Measurements from ENCODE around the gene BSN.

The BSN gene

DNA sequence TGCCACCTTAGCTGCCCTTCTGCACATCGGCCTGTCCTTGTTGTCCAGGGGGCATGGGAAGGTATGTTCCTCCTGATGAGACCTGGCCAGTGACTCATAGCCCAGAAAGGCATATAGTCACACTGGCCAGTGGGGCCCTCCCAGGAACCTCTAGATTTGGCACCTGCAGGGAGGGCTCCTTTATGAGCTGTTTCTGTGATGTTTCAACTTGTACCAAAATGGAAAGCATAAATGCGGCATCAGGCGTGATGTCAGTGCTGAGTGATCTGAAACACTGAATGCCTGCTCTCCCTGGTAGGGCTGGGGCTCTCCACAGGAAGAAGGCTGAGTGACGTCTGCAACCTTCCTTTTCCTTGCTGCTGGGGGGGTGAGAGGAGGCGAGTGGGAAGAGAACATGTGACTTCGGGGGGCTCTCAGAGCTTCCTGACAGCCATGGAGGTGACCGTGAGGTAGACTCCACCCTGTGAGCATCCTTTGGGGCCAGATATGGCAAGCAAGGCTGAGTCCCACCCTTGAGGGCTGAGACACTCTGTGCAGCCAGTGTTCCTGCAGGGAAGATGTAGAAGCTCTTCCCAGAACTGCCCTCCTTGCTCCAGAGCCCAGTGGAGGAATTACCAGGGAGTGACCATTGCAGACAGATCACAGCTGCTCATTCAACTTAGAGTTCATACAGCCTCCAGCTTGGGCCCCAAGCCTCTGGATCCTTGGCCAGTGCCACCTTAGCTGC, 82.8 kb downstream of the BSN start:
- H3K79me2 ChIP-seq (ENCODE audit: insufficient read depth, low read length) = no peaks in the 10 kb centered on the region
- no peak overlapping the region for H2AFZ ChIP-seq (ENCODE audit: low read depth, low read length, severe bottlenecking)
- H3K27ac ChIP-seq (ENCODE audit: low read depth, low read length) = no peak overlapping the region
- no peaks in the 10 kb centered on the region for H3K9me2 ChIP-seq (replicated peaks; ENCODE audit: insufficient read depth, low read length)
- no peaks in the 10 kb centered on the region for H4K20me1 ChIP-seq (ENCODE audit: low read depth, low read length)
- H3K9me3 ChIP-seq (ENCODE audit: insufficient read depth, low read length) = no peaks in the 10 kb centered on the region
- H3K4me3 ChIP-seq (ENCODE audit: insufficient read depth, low read length, poor library complexity, severe bottlenecking) = no peak overlapping the region
- no peak overlapping the region for H3K9ac ChIP-seq (ENCODE audit: low read length)
- H3K27me3 ChIP-seq (ENCODE audit: low read length) = no peaks in the 10 kb centered on the region
- H3F3A ChIP-seq (ENCODE audit: insufficient read depth) = no peaks in the 10 kb centered on the region
- no peak overlapping the region for H3K4me2 ChIP-seq (ENCODE audit: low read depth, low read length, poor library complexity, severe bottlenecking)
- TF ChIP-seq EZH2phosphoT487 (conservative IDR thresholded peaks at IDR 0.05; ENCODE audit: low read length) (no peak), CTCF (IDR thresholded peaks at IDR 0.05; ENCODE audit: insufficient read depth, low read length, poor library complexity, severe bottlenecking) (no peak)
- H3K36me3 ChIP-seq (ENCODE audit: low read length) = no peaks in the 10 kb centered on the region

- H3K9me3 ChIP-seq (ENCODE audit: insufficient read depth, low read length) = no peaks in the 10 kb centered on the region
- no peak overlapping the region for H3K27ac ChIP-seq (ENCODE audit: low read depth, low read length)
- H3K79me2 ChIP-seq (ENCODE audit: insufficient read depth, low read length) = no peaks in the 10 kb centered on the region
- TF ChIP-seq EZH2phosphoT487 (conservative IDR thresholded peaks at IDR 0.05; ENCODE audit: low read length) (no peak), CTCF (IDR thresholded peaks at IDR 0.05; ENCODE audit: insufficient read depth, low read length, poor library complexity, severe bottlenecking) (no peak)
- H3K27me3 ChIP-seq (ENCODE audit: low read length) = no peaks in the 10 kb centered on the region
- no peak overlapping the region for H3K4me3 ChIP-seq (ENCODE audit: insufficient read depth, low read length, poor library complexity, severe bottlenecking)
- H3F3A ChIP-seq (ENCODE audit: insufficient read depth) = no peaks in the 10 kb centered on the region
- no peaks in the 10 kb centered on the region for H3K9me2 ChIP-seq (replicated peaks; ENCODE audit: insufficient read depth, low read length)
- H4K20me1 ChIP-seq (ENCODE audit: low read depth, low read length) = no peaks in the 10 kb centered on the region
- no peaks in the 10 kb centered on the region for H3K36me3 ChIP-seq (ENCODE audit: low read length)
- H3K4me2 ChIP-seq (ENCODE audit: low read depth, low read length, poor library complexity, severe bottlenecking) = no peak overlapping the region
- H2AFZ ChIP-seq (ENCODE audit: low read depth, low read length, severe bottlenecking) = no peak overlapping the region
- H3K9ac ChIP-seq (ENCODE audit: low read length) = no peak overlapping the region
Measured at GRCh38 chr3:49638445-49638844, 84.2 kb downstream of the BSN start.

DNA sequence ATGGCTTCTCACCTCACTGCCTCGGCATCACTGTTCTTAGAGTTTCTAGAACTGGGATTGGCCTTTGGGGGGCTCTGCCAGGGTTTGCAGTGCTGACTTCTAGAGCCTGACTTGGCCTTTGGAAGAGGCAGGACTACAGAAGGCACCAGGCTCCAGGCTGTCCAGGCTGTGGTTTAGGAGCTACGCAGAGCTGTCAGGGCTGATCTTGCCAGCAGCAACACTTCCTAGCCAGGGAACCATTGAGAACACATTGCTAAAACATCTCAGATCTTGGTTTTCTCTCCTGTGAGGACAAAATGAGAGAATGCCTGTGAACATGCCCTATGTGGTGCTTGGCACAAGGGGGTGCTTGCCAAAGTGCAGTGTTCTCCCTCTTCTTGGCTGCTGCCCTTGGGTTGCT, 85.3 kb downstream of the BSN start:
- no peaks in the 10 kb centered on the region for H3K9me2 ChIP-seq (replicated peaks; ENCODE audit: insufficient read depth, low read length)
- no peak for TF ChIP-seq CTCF (IDR thresholded peaks at IDR 0.05; ENCODE audit: insufficient read depth, low read length, poor library complexity, severe bottlenecking)
- TF ChIP-seq EZH2phosphoT487 (conservative IDR thresholded peaks at IDR 0.05; ENCODE audit: low read length) = no peak
- no peaks in the 10 kb centered on the region for H3K36me3 ChIP-seq (ENCODE audit: low read length)

More for the DNA sequence above, 85.3 kb downstream of the BSN start:
- H3K27ac ChIP-seq (ENCODE audit: low read depth, low read length) = no peak overlapping the region
- no peak overlapping the region for H3K4me2 ChIP-seq (ENCODE audit: low read depth, low read length, poor library complexity, severe bottlenecking)
- H3K27me3 ChIP-seq (ENCODE audit: low read length) = no peaks in the 10 kb centered on the region
- no peak overlapping the region for H2AFZ ChIP-seq (ENCODE audit: low read depth, low read length, severe bottlenecking)
- H3K4me3 ChIP-seq (ENCODE audit: insufficient read depth, low read length, poor library complexity, severe bottlenecking) = no peak overlapping the region
- H3K9ac ChIP-seq (ENCODE audit: low read length) = no peak overlapping the region
- H3F3A ChIP-seq (ENCODE audit: insufficient read depth) = no peaks in the 10 kb centered on the region
- no peaks in the 10 kb centered on the region for H3K79me2 ChIP-seq (ENCODE audit: insufficient read depth, low read length)
- H4K20me1 ChIP-seq (ENCODE audit: low read depth, low read length) = no peaks in the 10 kb centered on the region
- H3K9me3 ChIP-seq (ENCODE audit: insufficient read depth, low read length) = no peaks in the 10 kb centered on the region

Data from SU-DHL-6 (cell line).